HepG2 (cell line): Measurements from ENCODE around the gene CATSPERB. TPM values are rescaled to one million over a fixed set of nuclear protein-coding genes. Genes with fewer than 3 reads are reported as not detected.

ENCODE experiments used
- ATAC-seq: fragments of 200-7000 bp; cut with Tn5 transposase; 3 replicates; pipeline ENCODE4 v1.9.1; 2020; ENCODE audit warnings: mild to moderate bottlenecking, moderate library complexity
- BruUV-seq: library from RNA; stranded (reverse); fragments of 400-500 nt; replicated peaks from 2 replicates; lab custom pipeline; 2021; lab: Mats Ljungman, UMichigan
- CTCF ChIA-PET: fragments of 300-600 bp; formaldehyde crosslinking; extraction: SDS; loops from one replicate; lab custom pipeline; 2021; ENCODE audit warnings: low total read pairs, inconsistent platforms, low intra/inter-chr PET ratio; lab: Yijun Ruan, JAX
- POLR2A ChIA-PET: fragments of 350-600 bp; sonication (Branson Sonifier 250); formaldehyde crosslinking; loops from one replicate; lab custom pipeline; 2020; ENCODE audit warnings: antibody characterized with exemption, inconsistent platforms; lab: Yijun Ruan, JAX
- DNase-seq: peaks from one replicate; pipeline ENCODE4 v3.0.0-alpha.2; 2015; ENCODE audit warnings: low spot score
- FAIRE-seq: peaks from 3 replicates; lab custom pipeline; 2011; peaks lifted over from hg19 to GRCh38; lab: Jason Lieb, UNC
- H2AFZ ChIP-seq: one replicate; pipeline ENCODE4 v1.6.1; 2011; ENCODE audit warnings: low read length, inconsistent platforms
- H3K27ac ChIP-seq: fragments of 300-600 bp; 3 replicates; pipeline ENCODE4 v1.8.0; 2011; ENCODE audit warnings: mixed run types, mild to moderate bottlenecking, mixed read lengths, low read length, inconsistent platforms; ENCODE audit not compliant: insufficient read depth; ENCODE audit errors: extremely low read length
- H3K27me3 ChIP-seq, 2 experiments: fragments of 200-600 bp in 1 of 2; 2 replicates in 1 of 2; 3 replicates in 1 of 2; pipeline versions ENCODE4 v1.6.0 to v1.8.0; 2011; ENCODE audit warnings: low read length in 2 of 2, mild to moderate bottlenecking in 2 of 2, moderate library complexity in 2 of 2, inconsistent platforms in 1 of 2; ENCODE audit not compliant: insufficient read depth in 2 of 2, control insufficient read depth in 1 of 2
- H3K36me3 ChIP-seq, 2 experiments: fragments of 200-600 bp in 1 of 2; replicated peaks in 1 of 2; 2 replicates in 1 of 2; 3 replicates in 1 of 2; pipeline versions ENCODE4 v1.5.1 to v1.8.0; 2011; ENCODE audit warnings: low read length in 2 of 2, inconsistent platforms in 1 of 2; ENCODE audit not compliant: insufficient read depth in 2 of 2, control insufficient read depth in 1 of 2
- H3K4me1 ChIP-seq: 2 replicates; pipeline ENCODE4 v1.5.1; 2012; ENCODE audit warnings: low read length, inconsistent platforms; ENCODE audit not compliant: insufficient read depth
- H3K4me2 ChIP-seq: 2 replicates; pipeline ENCODE4 v1.6.0; 2011; ENCODE audit warnings: low read depth, low read length, inconsistent platforms
- H3K4me3 ChIP-seq, 3 experiments: fragments of 200-600 bp in 1 of 3; sonication (generic), shearing (Covaris generic) in 1 of 3; replicated peaks in 1 of 3; 2 replicates each; pipeline ENCODE4 v1.5.1; 2011 to 2016; ENCODE audit warnings: low read length in 3 of 3, inconsistent platforms in 2 of 3, low read depth in 2 of 3, mild to moderate bottlenecking in 2 of 3, control low read depth in 1 of 3, mixed read lengths in 1 of 3; ENCODE audit not compliant: insufficient read depth in 1 of 3
- H3K79me2 ChIP-seq: one replicate; pipeline ENCODE4 v1.6.1; 2011; ENCODE audit warnings: low read length, inconsistent platforms; ENCODE audit not compliant: insufficient read depth
- H3K9ac ChIP-seq: 2 replicates; pipeline ENCODE4 v1.6.0; 2011; ENCODE audit warnings: mild to moderate bottlenecking, low read depth, low read length, inconsistent platforms; ENCODE audit not compliant: insufficient read depth
- H3K9me3 ChIP-seq: 2 replicates; pipeline ENCODE4 v1.5.1; 2012; ENCODE audit warnings: mild to moderate bottlenecking, low read length
- H4K20me1 ChIP-seq: 2 replicates; pipeline ENCODE4 v1.6.0; 2011; ENCODE audit warnings: inconsistent platforms, mild to moderate bottlenecking, low read length, moderate library complexity; ENCODE audit not compliant: insufficient read depth
- GRHL1 ChIP-seq: sonication (generic); formaldehyde crosslinking; conservative IDR thresholded peaks from 2 replicates; pipeline ENCODE4 v1.8.0; 2022; ENCODE audit warnings: missing genetic modification reagents
- IRF2 ChIP-seq: IDR thresholded peaks from 2 replicates; pipeline ENCODE4 v1.6.1; 2018; ENCODE audit warnings: missing genetic modification reagents, missing compliant biosample characterization
- NR2F2 ChIP-seq: IDR thresholded peaks from 2 replicates; pipeline ENCODE4 v1.6.1; 2012; ENCODE audit warnings: low read depth, inconsistent platforms, borderline replicate concordance
- PCBP2 ChIP-seq: fragments of 200-400 bp; formaldehyde crosslinking; optimal IDR thresholded peaks from 2 replicates; pipeline ENCODE3; 2018; ENCODE audit warnings: low read length, low read depth; ENCODE audit not compliant: poor library complexity, severe bottlenecking
- POLR2AphosphoS2 ChIP-seq: IDR thresholded peaks from 2 replicates; pipeline ENCODE4 v1.6.1; 2011; ENCODE audit warnings: low read depth, low read length, improper control_type of control experiment
- RBAK ChIP-seq: sonication (generic); formaldehyde crosslinking; IDR thresholded peaks from 2 replicates; pipeline ENCODE4 v1.5.1; 2020; ENCODE audit warnings: mild to moderate bottlenecking, missing genetic modification reagents
- RBM39 ChIP-seq: fragments of 200-400 bp; formaldehyde crosslinking; IDR thresholded peaks from one replicate; pipeline ENCODE4 v1.6.1; 2018; ENCODE audit warnings: antibody characterized with exemption, mild to moderate bottlenecking, low read depth, low read length; ENCODE audit not compliant: poor library complexity, severe bottlenecking
- RNF219 ChIP-seq: sonication (generic); formaldehyde crosslinking; IDR thresholded peaks from 2 replicates; pipeline ENCODE4 v1.5.0; 2020; ENCODE audit warnings: mild to moderate bottlenecking, missing genetic modification reagents
- ZBTB49 ChIP-seq: sonication (generic); formaldehyde crosslinking; IDR thresholded peaks from 2 replicates; pipeline ENCODE4 v1.4.0; 2020; ENCODE audit warnings: missing genetic modification reagents, borderline replicate concordance
- WGBS: methylation state at CpG from one replicate; pipeline ENCODE4 v1.1.6; 2017; ENCODE audit warnings: low lambda C conversion rate; 5-methylcytosine and 5-hydroxymethylcytosine counted together
- in situ Hi-C: cut with HindIII; loops from 2 replicates; pipeline ENCODE4 v1.10.0; 2017; ENCODE audit warnings: low pct_unique_long_range_greater_than_20kb; ENCODE audit not compliant: extremely low pct_ligation_motif_present
- intact Hi-C: fragments of 100-400 bp; cut with micrococcal nuclease; formaldehyde crosslinking; loops from one replicate; pipeline ENCODE4 v1.10.0; 2022; ENCODE audit not compliant: unreplicated experiment
- polyA plus RNA-seq, 8 experiments: library from polyadenylated mRNA; depleted of rRNA in 3 of 8; stranded (reverse) in 7 of 8; unstranded in 1 of 8; fragments of >200 nt; fragmentation: Illumina TruSeq in 4 of 8; extraction: Trizol in 4 of 8; gene quantifications; 2 replicates each; pipeline versions ENCODE4 v1.2.1 to v1.2.3, GENCODE V29; 2011 to 2016; ENCODE audit warnings: low read depth in 4 of 8, missing spikeins in 1 of 8, mixed read lengths in 1 of 8; ENCODE audit not compliant: insufficient read depth in 1 of 8
- total RNA-seq, 5 experiments: library from RNA; depleted of rRNA; stranded (reverse); fragments of >200 nt; fragmentation: Illumina TruSeq; extraction: Trizol; gene quantifications; 2 replicates each; pipeline ENCODE4 v1.2.3, GENCODE V29; 2016; ENCODE audit warnings: low read depth in 1 of 5
- TF ChIP-seq, protein P1 (sequence below): sonication (generic); formaldehyde crosslinking; IDR thresholded peaks from 2 replicates; pipeline ENCODE4 v1.4.0; 2020; ENCODE audit warnings: missing genetic modification reagents, borderline replicate concordance
- TF ChIP-seq, protein P2 (sequence below): IDR thresholded peaks from 2 replicates; pipeline ENCODE4 v1.6.1; 2016; ENCODE audit warnings: low read depth, missing genetic modification reagents, missing compliant biosample characterization

Gene CATSPERB
- total and polyA plus RNA-seq, 2 of the 13 experiments (the other 11 are each of a cell fraction or from before 2014, with no cell fraction given): not detected

- WGBS: 5% methylated on average over 1 of the region's 1 CpG
- Histone ChIP-seq H3K4me3 (no peak overlapping the region), H3K9ac (no peak overlapping the region), H3K4me2 (no peak overlapping the region), H3K79me2 (no peaks in the 10 kb centered on the region), H3K4me1 (peaks cover 26% of the 10 kb centered on the region), H3K27ac (no peak overlapping the region), H4K20me1 (no peaks in the 10 kb centered on the region), H3K9me3 (no peaks in the 10 kb centered on the region), H2AFZ (no peak overlapping the region), H3K36me3 (no peaks in the 10 kb centered on the region), H3K27me3 (no peaks in the 10 kb centered on the region)
- ChIA-PET POLR2A (no interaction called here), CTCF (no interaction called here)
- in situ Hi-C loops: no loop called here
- FAIRE-seq (no peak), ATAC-seq (no peak), DNase-seq (no peak)
- intact Hi-C loops: no loop called here
- no TSS peak for BruUV-seq
- TF ChIP-seq IRF2 (CRISPR knock-in tag) (no peak), ZBTB49 (no peak), PCBP2 (no peak), POLR2AphosphoS2 (no peak), RBAK (CRISPR knock-in tag) (no peak), RBM39 (no peak), GRHL1 (no peak), NR2F2 (no peak), RNF219 (CRISPR knock-in tag) (no peak)
- TF ChIP-seq, protein P1, sequence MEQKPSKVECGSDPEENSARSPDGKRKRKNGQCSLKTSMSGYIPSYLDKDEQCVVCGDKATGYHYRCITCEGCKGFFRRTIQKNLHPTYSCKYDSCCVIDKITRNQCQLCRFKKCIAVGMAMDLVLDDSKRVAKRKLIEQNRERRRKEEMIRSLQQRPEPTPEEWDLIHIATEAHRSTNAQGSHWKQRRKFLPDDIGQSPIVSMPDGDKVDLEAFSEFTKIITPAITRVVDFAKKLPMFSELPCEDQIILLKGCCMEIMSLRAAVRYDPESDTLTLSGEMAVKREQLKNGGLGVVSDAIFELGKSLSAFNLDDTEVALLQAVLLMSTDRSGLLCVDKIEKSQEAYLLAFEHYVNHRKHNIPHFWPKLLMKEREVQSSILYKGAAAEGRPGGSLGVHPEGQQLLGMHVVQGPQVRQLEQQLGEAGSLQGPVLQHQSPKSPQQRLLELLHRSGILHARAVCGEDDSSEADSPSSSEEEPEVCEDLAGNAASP (CRISPR knock-in tag): no peak
- TF ChIP-seq, protein P2, sequence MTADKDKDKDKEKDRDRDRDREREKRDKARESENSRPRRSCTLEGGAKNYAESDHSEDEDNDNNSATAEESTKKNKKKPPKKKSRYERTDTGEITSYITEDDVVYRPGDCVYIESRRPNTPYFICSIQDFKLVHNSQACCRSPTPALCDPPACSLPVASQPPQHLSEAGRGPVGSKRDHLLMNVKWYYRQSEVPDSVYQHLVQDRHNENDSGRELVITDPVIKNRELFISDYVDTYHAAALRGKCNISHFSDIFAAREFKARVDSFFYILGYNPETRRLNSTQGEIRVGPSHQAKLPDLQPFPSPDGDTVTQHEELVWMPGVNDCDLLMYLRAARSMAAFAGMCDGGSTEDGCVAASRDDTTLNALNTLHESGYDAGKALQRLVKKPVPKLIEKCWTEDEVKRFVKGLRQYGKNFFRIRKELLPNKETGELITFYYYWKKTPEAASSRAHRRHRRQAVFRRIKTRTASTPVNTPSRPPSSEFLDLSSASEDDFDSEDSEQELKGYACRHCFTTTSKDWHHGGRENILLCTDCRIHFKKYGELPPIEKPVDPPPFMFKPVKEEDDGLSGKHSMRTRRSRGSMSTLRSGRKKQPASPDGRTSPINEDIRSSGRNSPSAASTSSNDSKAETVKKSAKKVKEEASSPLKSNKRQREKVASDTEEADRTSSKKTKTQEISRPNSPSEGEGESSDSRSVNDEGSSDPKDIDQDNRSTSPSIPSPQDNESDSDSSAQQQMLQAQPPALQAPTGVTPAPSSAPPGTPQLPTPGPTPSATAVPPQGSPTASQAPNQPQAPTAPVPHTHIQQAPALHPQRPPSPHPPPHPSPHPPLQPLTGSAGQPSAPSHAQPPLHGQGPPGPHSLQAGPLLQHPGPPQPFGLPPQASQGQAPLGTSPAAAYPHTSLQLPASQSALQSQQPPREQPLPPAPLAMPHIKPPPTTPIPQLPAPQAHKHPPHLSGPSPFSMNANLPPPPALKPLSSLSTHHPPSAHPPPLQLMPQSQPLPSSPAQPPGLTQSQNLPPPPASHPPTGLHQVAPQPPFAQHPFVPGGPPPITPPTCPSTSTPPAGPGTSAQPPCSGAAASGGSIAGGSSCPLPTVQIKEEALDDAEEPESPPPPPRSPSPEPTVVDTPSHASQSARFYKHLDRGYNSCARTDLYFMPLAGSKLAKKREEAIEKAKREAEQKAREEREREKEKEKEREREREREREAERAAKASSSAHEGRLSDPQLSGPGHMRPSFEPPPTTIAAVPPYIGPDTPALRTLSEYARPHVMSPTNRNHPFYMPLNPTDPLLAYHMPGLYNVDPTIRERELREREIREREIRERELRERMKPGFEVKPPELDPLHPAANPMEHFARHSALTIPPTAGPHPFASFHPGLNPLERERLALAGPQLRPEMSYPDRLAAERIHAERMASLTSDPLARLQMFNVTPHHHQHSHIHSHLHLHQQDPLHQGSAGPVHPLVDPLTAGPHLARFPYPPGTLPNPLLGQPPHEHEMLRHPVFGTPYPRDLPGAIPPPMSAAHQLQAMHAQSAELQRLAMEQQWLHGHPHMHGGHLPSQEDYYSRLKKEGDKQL (CRISPR knock-in tag): no peak
Measured at GRCh38 chr14:91754819-91755218, 22.9 kb upstream of the CATSPERB start.
